ENCODE data around the gene PRG2. TPM values are rescaled to one million over a fixed set of nuclear protein-coding genes. Genes with fewer than 3 reads are reported as not detected.
A peak's percentile ranks its signal among the peaks of the same experiment; 100 is the strongest.

PRG2 gene
- total and polyA plus RNA-seq, 7 experiments from 2014 or later = 0.44 to 1.7 (median 0.48) TPM; not detected in 4

- no peaks in the 10 kb centered on the region for H3K27me3 ChIP-seq (ENCODE audit: control insufficient read depth in 2 of 2, insufficient read depth in 2 of 2, low read length in 2 of 2)
- intact Hi-C loops (cut with micrococcal nuclease) = no loop called here
- Mint-ChIP-seq H3K27me3 (peaks cover 0 to 26% (median 0%) of the 10 kb centered on the region in 5 donors), H3K4me3 (no peak overlapping the region), H3K27ac (no peak overlapping the region), H3K36me3 (no peaks in the 10 kb centered on the region), H3K9me3 (no peaks in the 10 kb centered on the region), H3K4me1 (peaks cover 6 to 15% (median 8%) of the 10 kb centered on the region in 7 donors)
- peaks cover 0 to 2% of the 10 kb centered on the region in 2 donors for H3K4me1 ChIP-seq (ENCODE audit: control insufficient read depth in 2 of 2, insufficient read depth in 2 of 2, low read length in 2 of 2)
- no peaks in the 10 kb centered on the region for H3K36me3 ChIP-seq (ENCODE audit: control insufficient read depth in 2 of 3, insufficient read depth in 3 of 3, low read length in 3 of 3)
- no peak overlapping the region for H3K4me3 ChIP-seq (ENCODE audit: low read length)
- ChIA-PET CTCF (no interaction called here), POLR2A (no interaction called here)
- peak; percentile 42 for ATAC-seq
- H3K9me3 ChIP-seq (ENCODE audit: control insufficient read depth in 2 of 3, low read length in 3 of 3) = no peaks in the 10 kb centered on the region
- no peak overlapping the region for H3K27ac ChIP-seq (ENCODE audit: low read depth, low read length)
- DNase-seq = no peak
These were observed 41.7 kb upstream of the PRG2 start for GRCh38 chr11:57432149-57432561.

GRCh38 chr11:57430952-57431351 is 40.5 kb upstream of the PRG2 start:
- Histone ChIP-seq H3K27me3 (ENCODE audit: control insufficient read depth in 2 of 2, insufficient read depth in 2 of 2, low read length in 2 of 2) (no peaks in the 10 kb centered on the region), H3K4me3 (ENCODE audit: low read length) (no peak overlapping the region), H3K4me1 (ENCODE audit: control insufficient read depth in 2 of 2, insufficient read depth in 2 of 2, low read length in 2 of 2) (peaks cover 5 to 9% of the 10 kb centered on the region in 2 donors), H3K9me3 (ENCODE audit: control insufficient read depth in 2 of 3, low read length in 3 of 3) (no peaks in the 10 kb centered on the region), H3K36me3 (ENCODE audit: control insufficient read depth in 2 of 3, insufficient read depth in 3 of 3, low read length in 3 of 3) (no peaks in the 10 kb centered on the region), H3K27ac (ENCODE audit: low read depth, low read length) (no peak overlapping the region)
- POLR2A ChIA-PET = no interaction called here
- no peak for DNase-seq
- CTCF ChIA-PET = no interaction called here
- Mint-ChIP-seq H3K4me3 (no peak overlapping the region), H3K27me3 (peaks cover 0 to 28% (median 0%) of the 10 kb centered on the region in 5 donors), H3K9me3 (no peaks in the 10 kb centered on the region), H3K4me1 (peaks cover 14 to 25% (median 17%) of the 10 kb centered on the region in 7 donors), H3K36me3 (peaks cover 0 to 4% (median 0%) of the 10 kb centered on the region in 5 donors), H3K27ac (peak overlapping the region in 2 of 9 donors; percentile 2 to 26)
- intact Hi-C loops (cut with micrococcal nuclease) = no loop called here
- ATAC-seq = no peak

- intact Hi-C loops (cut with micrococcal nuclease) = loop anchor here (5.0 to 10.0 kb wide), 5 partner anchors 52 to 1145 kb away; partner anchors contain the start of genes CLP1 (in 1 of the 2), LPXN (in 1 of the 2), P2RX3 (in 1 of the 2) and SSRP1 (in 1 of the 2)
- Mint-ChIP-seq H3K36me3 (peaks cover 0 to 9% (median 0%) of the 10 kb centered on the region in 5 donors), H3K27me3 (peaks cover 0 to 26% (median 0%) of the 10 kb centered on the region in 5 donors), H3K27ac (peak overlapping the region in 2 of 9 donors; percentile 2 to 23), H3K4me1 (peaks cover 22 to 34% (median 26%) of the 10 kb centered on the region in 7 donors), H3K9me3 (no peaks in the 10 kb centered on the region), H3K4me3 (no peak overlapping the region)
- H3K36me3 ChIP-seq (ENCODE audit: control insufficient read depth in 2 of 3, insufficient read depth in 3 of 3, low read length in 3 of 3) = no peaks in the 10 kb centered on the region
- CTCF ChIA-PET = interaction anchor here (0.6 kb wide), 1 partner anchor 73 kb away, joined by 4 read pairs; no protein-coding TSS in a partner anchor
- H3K4me3 ChIP-seq (ENCODE audit: low read length) = no peak overlapping the region
- POLR2A ChIA-PET = no interaction called here
- ATAC-seq (no peak), DNase-seq (no peak)
- H3K4me1 ChIP-seq (ENCODE audit: control insufficient read depth in 2 of 2, insufficient read depth in 2 of 2, low read length in 2 of 2) = peaks cover 15 to 19% of the 10 kb centered on the region in 2 donors
- H3K9me3 ChIP-seq (ENCODE audit: control insufficient read depth in 2 of 3, low read length in 3 of 3) = no peaks in the 10 kb centered on the region
- no peak overlapping the region for H3K27ac ChIP-seq (ENCODE audit: low read depth, low read length)
- no peaks in the 10 kb centered on the region for H3K27me3 ChIP-seq (ENCODE audit: control insufficient read depth in 2 of 2, insufficient read depth in 2 of 2, low read length in 2 of 2)
These were observed 39.5 kb upstream of the PRG2 start for GRCh38 chr11:57429946-57430345.

GRCh38 chr11:57428643-57429042 is 38.2 kb upstream of the PRG2 start:
- H3K27ac ChIP-seq (ENCODE audit: low read depth, low read length) = no peak overlapping the region
- no peak overlapping the region for H3K4me3 ChIP-seq (ENCODE audit: low read length)
- no peak for ATAC-seq
- ChIA-PET CTCF (interaction anchor here (1.4 to 4.0 kb wide), 2 partner anchors 9 to 29 kb away, joined by 3 to 17 read pairs; no protein-coding TSS in a partner anchor), POLR2A (interaction anchor here (0.6 kb wide), 1 partner anchor 24 kb away, joined by 3 read pairs; no protein-coding TSS in a partner anchor)
- H3K4me1 ChIP-seq (ENCODE audit: control insufficient read depth in 2 of 2, insufficient read depth in 2 of 2, low read length in 2 of 2) = peaks cover 24 to 32% of the 10 kb centered on the region in 2 donors
- H3K27me3 Mint-ChIP-seq = peaks cover 0 to 24% (median 0%) of the 10 kb centered on the region in 5 donors
- H3K9me3 Mint-ChIP-seq = no peaks in the 10 kb centered on the region
- peaks cover 0 to 11% (median 3%) of the 10 kb centered on the region in 5 donors for H3K36me3 Mint-ChIP-seq
- peak overlapping the region in 1 of 9 donors; percentile 91 for H3K27ac Mint-ChIP-seq
- no peaks in the 10 kb centered on the region for H3K9me3 ChIP-seq (ENCODE audit: control insufficient read depth in 2 of 3, low read length in 3 of 3)
- intact Hi-C loops (cut with micrococcal nuclease) = loop anchor here (5.0 to 10.0 kb wide), 5 partner anchors 54 to 1146 kb away; partner anchors contain the start of genes CLP1 (in 1 of the 2), LPXN (in 1 of the 2), P2RX3 (in 1 of the 2) and SSRP1 (in 1 of the 2)
- H3K27me3 ChIP-seq (ENCODE audit: control insufficient read depth in 2 of 2, insufficient read depth in 2 of 2, low read length in 2 of 2) = no peaks in the 10 kb centered on the region
- H3K36me3 ChIP-seq (ENCODE audit: control insufficient read depth in 2 of 3, insufficient read depth in 3 of 3, low read length in 3 of 3) = no peaks in the 10 kb centered on the region
- no peak overlapping the region for H3K4me3 Mint-ChIP-seq
- H3K4me1 Mint-ChIP-seq = peaks cover 34 to 44% (median 39%) of the 10 kb centered on the region in 7 donors
- no peak for DNase-seq

- Mint-ChIP-seq H3K27me3 (peaks cover 0 to 24% (median 0%) of the 10 kb centered on the region in 5 donors), H3K4me3 (peak overlapping the region; percentile 83 to 92 (median 88)), H3K27ac (peak overlapping the region; percentile 5 to 91 (median 65)), H3K36me3 (peaks cover 0 to 18% (median 4%) of the 10 kb centered on the region in 5 donors), H3K4me1 (peaks cover 40 to 50% (median 44%) of the 10 kb centered on the region in 7 donors), H3K9me3 (no peaks in the 10 kb centered on the region)
- ChIA-PET POLR2A (no interaction called here), CTCF (interaction anchor here (0.8 to 4.0 kb wide), 4 partner anchors 9 to 99 kb away, joined by 3 to 17 read pairs (median 3); no protein-coding TSS in a partner anchor)
- Histone ChIP-seq H3K4me3 (ENCODE audit: low read length) (no peak overlapping the region), H3K4me1 (ENCODE audit: control insufficient read depth in 2 of 2, insufficient read depth in 2 of 2, low read length in 2 of 2) (peaks cover 24 to 34% of the 10 kb centered on the region in 2 donors), H3K27ac (ENCODE audit: low read depth, low read length) (no peak overlapping the region), H3K27me3 (ENCODE audit: control insufficient read depth in 2 of 2, insufficient read depth in 2 of 2, low read length in 2 of 2) (no peaks in the 10 kb centered on the region), H3K36me3 (ENCODE audit: control insufficient read depth in 2 of 3, insufficient read depth in 3 of 3, low read length in 3 of 3) (peaks cover 0 to 4% (median 0%) of the 10 kb centered on the region in 3 experiments), H3K9me3 (ENCODE audit: control insufficient read depth in 2 of 3, low read length in 3 of 3) (no peaks in the 10 kb centered on the region)
- DNase-seq (no peak), ATAC-seq (no peak)
- intact Hi-C loops (cut with micrococcal nuclease) = loop anchor here (1.0 to 10.0 kb wide), 8 partner anchors 31 to 1147 kb away; partner anchors contain the start of genes CLP1 (in 1 of the 2), LPXN (in 1 of the 2), MED19 (in 1 of the 2) and P2RX3 (in 1 of the 2)
These were observed 37.3 kb upstream of the PRG2 start for GRCh38 chr11:57427727-57428082.

GRCh38 chr11:57426929-57427726 is 36.7 kb upstream of the PRG2 start, which contains the start of gene SLC43A3:
SLC43A3 (minus strand) TSS chr11:57427121; CDS start chr11:57426172, 949 bp downstream.
- Mint-ChIP-seq H3K27me3 (peaks cover 0 to 24% (median 0%) of the 10 kb centered on the region in 5 donors), H3K27ac (peak within 1 kb of the TSS; percentile 52 to 93 (median 82)), H3K9me3 (no peaks in the 10 kb centered on the region), H3K4me3 (peak within 1 kb of the TSS; percentile 83 to 92 (median 89)), H3K4me1 (peaks cover 40 to 55% (median 50%) of the 10 kb centered on the region in 7 donors), H3K36me3 (peaks cover 0 to 18% (median 7%) of the 10 kb centered on the region in 5 donors)
- H3K4me3 ChIP-seq (ENCODE audit: low read length) = peak within 1 kb of the TSS; percentile 56
- peaks cover 0 to 5% (median 0%) of the 10 kb centered on the region in 3 experiments for H3K36me3 ChIP-seq (ENCODE audit: control insufficient read depth in 2 of 3, insufficient read depth in 3 of 3, low read length in 3 of 3)
- H3K27me3 ChIP-seq (ENCODE audit: control insufficient read depth in 2 of 2, insufficient read depth in 2 of 2, low read length in 2 of 2) = no peaks in the 10 kb centered on the region
- intact Hi-C loops (cut with micrococcal nuclease) = loop anchor here (1.0 to 10.0 kb wide), 8 partner anchors 32 to 1148 kb away; partner anchors contain the start of genes CLP1 (in 1 of the 2), LPXN (in 1 of the 2), MED19 (in 1 of the 2) and P2RX3 (in 1 of the 2)
- ChIA-PET CTCF (interaction anchor here (0.8 to 4.0 kb wide), 3 partner anchors 30 to 100 kb away, joined by 3 to 17 read pairs (median 3); no protein-coding TSS in a partner anchor), POLR2A (interaction anchor here (0.6 kb wide), 1 partner anchor 31 kb away, joined by 3 read pairs; no protein-coding TSS in a partner anchor)
- no peaks in the 10 kb centered on the region for H3K9me3 ChIP-seq (ENCODE audit: control insufficient read depth in 2 of 3, low read length in 3 of 3)
- ATAC-seq (peak; percentile 63), DNase-seq (peak; percentile 18 to 79 (median 38))
- H3K27ac ChIP-seq (ENCODE audit: low read depth, low read length) = peak within 1 kb of the TSS; percentile 62
- peaks cover 24 to 36% of the 10 kb centered on the region in 2 donors for H3K4me1 ChIP-seq (ENCODE audit: control insufficient read depth in 2 of 2, insufficient read depth in 2 of 2, low read length in 2 of 2)

Data from naive thymus-derived CD4-positive, alpha-beta T cell (primary cell).